Head of caudate nucleus (tissue), 42 donors: Measurements from ENCODE around the gene CDHR5.
"Not testable (repeated sequence)": the region's sequence is repeated elsewhere in the genome, so short reads cannot be mapped to it uniquely, and the experiment has no call there.

ENCODE experiments used
- DNase-seq, 42 donors: peaks; one replicate each; pipeline versions ENCODE4 v3.0.0 to v3.0.0-alpha.2; 2020 to 2021; ENCODE audit warnings: mixed read lengths in 7 of 42
- intact Hi-C: fragments of 100-400 bp; cut with DNase I; formaldehyde crosslinking; loops from one replicate; pipeline ENCODE4 v1.15.0; 2022

Gene CDHR5

GRCh38 chr11:576811-577610, 47.7 kb downstream of the CDHR5 start:
- DNase-seq, result no peak
- intact Hi-C loops, result no loop called here

GRCh38 chr11:575996-576768, 48.6 kb downstream of the CDHR5 start, which contains the start of gene PHRF1:
TSS of gene PHRF1 (plus strand) at chr11:576470. CDS start at chr11:581513, 5,043 bp downstream.
- intact Hi-C loops, result no loop called here
- DNase-seq, result peak; percentile 87 to 99 (median 97)

- peak in 13 of 42 donors; percentile 22 to 62 (median 42) for DNase-seq
- intact Hi-C loops, result no loop called here
Observed at GRCh38 chr11:575313-575995, 49.3 kb downstream of the CDHR5 start.

GRCh38 chr11:574632-575312, 50.0 kb downstream of the CDHR5 start:
- intact Hi-C loops, result no loop called here
- DNase-seq, result peak in 7 of 42 donors; percentile 31 to 57 (median 45)

GRCh38 chr11:574031-574570, 50.7 kb downstream of the CDHR5 start:
- DNase-seq, intact Hi-C loops: not testable (repeated sequence)

GRCh38 chr11:573146-573759, 51.5 kb downstream of the CDHR5 start:
- DNase-seq, result no peak
- intact Hi-C loops, result no loop called here

GRCh38 chr11:571802-572185, 53.0 kb downstream of the CDHR5 start:
- intact Hi-C loops, result no loop called here
- DNase-seq, result peak in 19 of 42 donors; percentile 28 to 74 (median 45)

- no peak for DNase-seq
- intact Hi-C loops, result loop anchor here (10.0 kb wide), 1 partner anchor 125 kb away; the partner anchor contains the start of genes DEAF1 and TMEM80
Observed at GRCh38 chr11:569158-569885, 55.4 kb downstream of the CDHR5 start.

GRCh38 chr11:568306-569157, 56.2 kb downstream of the CDHR5 start:
- intact Hi-C loops, result loop anchor here (10.0 kb wide), 1 partner anchor 126 kb away; the partner anchor contains the start of genes DEAF1 and TMEM80
- DNase-seq, result peak; percentile 73 to 95 (median 92)

- no peak for DNase-seq
- intact Hi-C loops, result loop anchor here (10.0 kb wide), 1 partner anchor 127 kb away; the partner anchor contains the start of genes DEAF1 and TMEM80
Observed at GRCh38 chr11:567629-568292, 57.0 kb downstream of the CDHR5 start.

GRCh38 chr11:567011-567628, 57.6 kb downstream of the CDHR5 start:
- intact Hi-C loops, result loop anchor here (10.0 kb wide), 1 partner anchor 128 kb away; the partner anchor contains the start of genes DEAF1 and TMEM80
- no peak for DNase-seq
